ENCODE data around the gene MAPK11.

- no peak for TF ChIP-seq CTCF (IDR thresholded peaks at IDR 0.05)
- no peak for TF ChIP-seq POLR2A (IDR thresholded peaks at IDR 0.05)
- TF ChIP-seq EP300 (IDR thresholded peaks at IDR 0.05; ENCODE audit: low read depth) = no peak
These were observed 37.0 kb downstream of the MAPK11 start for GRCh38 chr22:50233223-50233622.

Measured in transverse colon (tissue), 3 donors.